GM19455 (cell line): Measurements from ENCODE around the gene PDZD2.
"Not testable (repeated sequence)": the region's sequence is repeated elsewhere in the genome, so short reads cannot be mapped to it uniquely, and the experiment has no call there.

ENCODE experiments used
- ATAC-seq: cut with Tn5 transposase; IDR thresholded peaks from one replicate; pipeline ENCODE4 v1.9.1; 2021; ENCODE audit not compliant: unreplicated experiment

Gene PDZD2

GRCh38 chr5:31767335-31768031 is 128.6 kb downstream of the PDZD2 start:
- ATAC-seq, result no peak

DNA sequence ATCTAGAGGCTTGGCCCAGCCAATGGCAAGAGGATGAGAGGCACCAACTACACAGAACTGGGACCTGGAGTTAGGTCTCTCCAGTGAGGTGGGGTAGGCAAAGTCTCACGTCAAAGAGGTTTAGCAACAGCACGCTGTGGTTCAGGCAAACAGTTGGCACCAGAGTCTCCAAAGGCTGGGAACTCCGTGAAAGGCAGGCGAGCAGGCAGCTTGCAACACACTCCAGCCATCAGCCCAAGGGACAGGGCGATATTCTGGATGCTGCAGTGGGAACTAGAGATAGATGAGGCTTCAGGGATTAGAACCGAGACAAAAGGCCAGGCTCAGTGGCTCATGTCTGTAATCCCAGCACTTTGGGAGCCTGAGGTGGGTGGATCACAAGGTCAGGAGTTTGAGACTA is 129.1 kb downstream of the PDZD2 start:
- ATAC-seq, result no peak

DNA sequence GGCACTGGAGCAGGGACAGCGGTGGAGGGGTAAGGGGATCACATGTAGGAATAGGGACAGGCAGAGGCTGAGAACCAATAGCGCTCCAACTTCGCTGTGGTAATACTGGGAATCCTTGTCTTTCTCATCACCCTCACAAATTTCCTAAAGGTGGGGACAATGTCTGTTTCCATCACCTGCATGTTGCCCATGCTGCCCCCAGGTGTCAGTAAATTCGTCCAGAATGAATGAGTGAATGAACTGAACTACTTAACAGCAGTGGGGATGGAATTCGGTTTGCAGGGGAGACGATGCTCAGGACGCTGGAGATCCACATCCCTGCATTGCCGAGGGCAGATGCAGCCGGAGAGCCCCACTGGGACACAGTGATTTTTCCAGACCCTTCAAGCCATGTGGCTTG is 129.9 kb downstream of the PDZD2 start:
- ATAC-seq, result no peak

- ATAC-seq, result no peak
Observed at GRCh38 chr5:31769530-31769929, 130.6 kb downstream of the PDZD2 start.

- no peak for ATAC-seq
Observed at GRCh38 chr5:31770132-31770720, 131.3 kb downstream of the PDZD2 start.

GRCh38 chr5:31770998-31771397 is 132.1 kb downstream of the PDZD2 start:
- peak; percentile 92 for ATAC-seq

GRCh38 chr5:31771500-31771899 is 132.6 kb downstream of the PDZD2 start:
- ATAC-seq, result peak; percentile 25

- ATAC-seq, result not testable (repeated sequence)
Observed at GRCh38 chr5:31776294-31776693, 137.4 kb downstream of the PDZD2 start.

DNA sequence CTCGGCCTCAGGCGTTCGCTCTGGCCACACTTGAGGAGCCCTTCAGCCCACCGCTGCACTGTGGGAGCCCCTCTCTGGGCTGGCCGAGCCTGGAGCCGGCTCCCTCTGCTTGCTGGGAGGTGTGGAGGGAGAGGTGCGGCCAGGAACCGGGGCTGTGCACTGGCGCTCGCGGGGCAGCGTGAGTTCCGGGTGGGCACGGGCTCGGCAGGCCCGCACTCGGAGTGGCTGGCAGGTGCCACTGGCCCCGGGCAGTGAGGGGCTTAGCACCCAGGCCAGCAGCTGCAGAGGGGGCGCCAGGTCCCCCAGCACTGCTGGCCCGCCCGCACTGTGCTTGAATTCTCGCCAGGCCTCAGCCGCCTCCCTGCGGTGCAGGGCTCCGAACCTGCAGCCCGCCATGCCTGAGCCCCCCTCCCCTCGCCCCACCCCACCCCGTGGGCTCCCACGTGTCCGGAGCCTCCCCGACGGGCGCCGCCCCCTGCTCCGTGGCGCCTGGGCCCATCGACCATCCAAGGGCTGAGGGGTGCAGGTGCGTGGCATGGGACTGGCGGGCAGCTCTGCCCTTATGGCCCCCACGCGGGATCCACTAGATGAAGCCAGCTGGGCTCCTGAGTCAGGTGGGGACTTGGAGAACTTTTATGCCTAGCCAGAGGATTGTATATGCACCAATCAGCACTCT is 138.2 kb downstream of the PDZD2 start:
- no peak for ATAC-seq

DNA sequence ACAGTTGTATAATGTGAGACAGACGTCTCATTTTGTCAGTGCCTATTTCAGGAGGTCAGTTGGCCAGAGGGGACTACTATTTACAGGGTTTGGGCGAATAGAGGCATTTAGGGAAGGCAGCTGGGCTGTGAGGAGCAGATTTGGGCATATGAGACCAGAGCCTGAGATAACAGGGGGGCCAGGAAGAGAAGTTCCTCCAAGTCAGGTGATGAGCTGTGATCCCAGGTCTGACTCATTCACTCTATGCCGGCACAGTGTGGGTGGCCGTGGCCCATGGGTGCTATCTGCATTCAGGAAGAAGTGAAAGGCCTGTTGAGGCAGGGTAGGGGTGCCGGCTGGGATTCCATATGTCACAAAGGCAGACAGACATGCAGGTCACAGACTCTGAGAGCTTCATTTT is 142.8 kb downstream of the PDZD2 start:
- no peak for ATAC-seq

DNA sequence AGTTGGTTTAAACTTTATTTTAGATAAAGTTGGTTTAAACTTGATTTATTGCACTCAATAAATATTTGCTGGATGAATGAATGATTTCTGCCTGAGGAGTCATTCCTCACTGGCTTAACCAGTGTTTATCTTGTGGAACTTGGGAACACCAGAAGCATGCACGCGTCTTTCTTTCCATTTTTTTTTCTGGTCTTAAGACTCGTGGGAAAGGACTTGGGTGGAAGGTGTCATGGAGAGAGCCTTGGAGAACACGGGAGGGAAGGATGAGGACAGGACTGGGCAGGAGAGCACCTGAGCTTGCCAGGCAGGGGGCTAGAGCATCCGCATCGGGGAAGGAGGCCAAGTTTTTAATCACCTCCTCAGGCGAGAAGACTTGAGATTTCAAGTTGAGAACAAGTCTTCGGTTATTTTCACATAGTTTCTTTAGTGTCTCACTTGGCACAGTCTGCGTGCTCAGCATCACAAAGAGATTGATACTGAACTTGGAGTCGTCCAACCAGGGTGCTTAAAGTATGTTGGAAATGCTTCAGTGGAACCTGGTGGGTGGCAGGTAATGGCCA is 144.2 kb downstream of the PDZD2 start:
- no peak for ATAC-seq

GRCh38 chr5:31783731-31784130 is 144.8 kb downstream of the PDZD2 start:
- ATAC-seq, result no peak

DNA sequence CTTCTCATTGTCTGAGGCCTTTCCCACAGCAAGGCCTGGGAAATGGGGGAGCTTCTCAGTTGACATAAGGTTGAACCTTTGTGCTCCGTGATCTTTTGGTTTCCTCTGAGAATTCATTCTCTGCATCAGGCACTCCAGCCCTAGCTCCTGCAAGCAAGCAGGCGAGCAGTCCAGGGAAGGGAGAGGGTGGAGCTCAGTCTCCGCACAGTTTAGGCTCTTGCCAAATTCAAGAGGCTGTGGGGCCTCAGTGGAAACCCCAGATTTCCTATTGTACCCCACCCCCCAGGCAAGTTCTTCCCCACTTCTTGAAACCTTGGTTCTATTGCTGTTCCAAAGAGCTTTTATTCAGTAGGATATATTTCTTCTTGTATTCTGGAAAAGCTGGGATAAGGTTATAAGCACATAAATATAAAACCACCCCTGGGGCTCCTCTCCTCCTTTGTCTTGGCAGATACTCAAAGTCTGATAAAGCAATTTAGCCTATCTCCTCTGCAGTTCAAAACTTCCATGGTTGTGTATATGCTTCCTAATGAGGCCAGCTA is 147.2 kb downstream of the PDZD2 start:
- ATAC-seq, result no peak

DNA sequence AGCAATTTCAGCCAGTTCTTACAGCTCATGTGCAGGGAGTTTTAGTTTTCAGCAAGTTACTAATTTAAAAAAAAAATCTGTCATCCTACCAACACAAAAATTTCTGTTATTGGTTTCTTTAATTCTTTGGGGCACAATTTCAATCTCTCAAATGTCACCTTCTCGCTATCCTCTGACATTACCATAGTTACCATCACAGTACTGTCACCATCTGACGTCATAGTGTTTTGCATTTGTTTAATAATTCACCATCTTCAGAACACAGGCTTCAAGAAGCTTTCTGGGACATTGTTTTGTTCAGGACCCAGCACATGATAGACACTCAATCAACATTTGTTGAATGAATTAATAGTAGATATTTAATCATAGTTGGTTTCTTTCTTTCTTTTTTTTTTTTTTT is 155.1 kb downstream of the PDZD2 start:
- no peak for ATAC-seq

DNA sequence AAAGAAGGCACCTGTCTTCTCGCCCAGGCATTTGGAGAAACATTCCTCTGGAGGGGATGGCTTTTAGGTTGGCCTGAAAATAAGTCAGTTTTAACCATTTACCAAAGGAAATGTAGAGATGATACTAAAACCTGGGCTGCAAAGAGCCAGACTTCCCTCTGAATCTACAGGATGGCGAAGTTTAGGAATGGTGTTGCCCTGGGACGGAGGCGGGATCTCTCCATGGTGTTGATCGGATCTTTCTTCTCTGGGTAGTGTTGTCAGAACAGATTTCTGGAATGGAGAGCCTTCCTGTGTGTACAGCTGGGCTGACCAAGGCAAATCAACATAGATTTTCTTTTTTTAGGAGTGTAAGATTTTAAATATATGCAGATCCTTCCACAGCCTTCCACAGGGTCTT is 159.2 kb downstream of the PDZD2 start:
- no peak for ATAC-seq

DNA sequence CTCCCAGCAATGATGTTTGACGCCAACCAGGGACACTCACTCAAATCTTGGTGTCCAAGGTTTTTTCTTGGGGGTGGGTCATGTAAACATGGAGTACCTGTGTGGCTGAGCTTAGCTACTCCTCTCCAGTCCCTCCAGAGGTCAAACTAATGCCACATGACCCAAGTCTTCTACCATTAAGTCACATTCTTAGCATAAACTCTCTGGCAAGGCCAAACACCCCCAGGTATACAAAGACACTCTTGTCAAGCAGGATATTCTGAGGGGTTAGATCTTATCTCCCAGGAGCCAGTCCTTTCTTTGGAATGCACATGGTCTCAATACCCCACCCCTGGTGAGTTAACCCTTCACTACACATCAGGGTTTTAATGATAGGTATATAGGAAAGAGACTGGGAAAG is 161.4 kb downstream of the PDZD2 start:
- no peak for ATAC-seq

- ATAC-seq, result no peak
Observed at GRCh38 chr5:31805785-31806400, 167.0 kb downstream of the PDZD2 start.

DNA sequence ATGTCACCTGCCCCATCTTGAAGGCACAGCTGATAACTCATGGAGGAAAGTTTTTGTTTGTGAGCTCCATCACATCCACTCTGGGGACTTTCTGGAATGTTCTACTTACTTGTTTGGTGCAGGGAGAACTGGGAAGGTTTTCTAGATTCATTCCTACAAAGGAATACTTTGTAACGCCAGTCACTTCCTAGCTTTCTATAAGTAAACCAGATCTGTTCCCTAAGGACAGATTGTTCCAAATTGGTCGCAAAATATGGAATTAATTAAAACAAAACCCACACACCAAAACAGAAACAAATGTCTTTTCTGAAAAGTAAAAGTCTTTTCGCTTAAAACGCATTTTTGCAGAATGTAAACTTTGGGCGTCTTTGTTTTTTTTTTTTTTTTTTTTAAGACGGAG is 167.6 kb downstream of the PDZD2 start:
- no peak for ATAC-seq

- no peak for ATAC-seq
Observed at GRCh38 chr5:31807789-31808540, 169.0 kb downstream of the PDZD2 start.

GRCh38 chr5:31809050-31809870 is 170.3 kb downstream of the PDZD2 start:
- ATAC-seq, result peak; percentile 75
